ENCODE results near the gene SLC49A3.

GRCh38 chr4:712916-713632, 24.1 kb upstream of the SLC49A3 start:
- TF ChIP-seq CTCF (conservative IDR thresholded peaks at IDR 0.05; ENCODE audit: low read depth, low read length) (no peak), EZH2phosphoT487 (IDR thresholded peaks at IDR 0.05; ENCODE audit: borderline replicate concordance, low read length) (no peak), EZH2 (IDR thresholded peaks at IDR 0.05; ENCODE audit: low read length, unreplicated experiment) (no peak)
